Embryonic facial prominence (tissue), 1 donor: ENCODE results near the gene PHKG1.
"Not testable (repeated sequence)": the region's sequence is repeated elsewhere in the genome, so short reads cannot be mapped to it uniquely, and the experiment has no call there.

Experiments
- DNase-seq: peaks from one replicate; pipeline ENCODE4 v3.0.0-alpha.2; 2016; ENCODE audit errors: extremely low spot score

Gene PHKG1

GRCh38 chr7:56083150-56083785 is 9.5 kb downstream of the PHKG1 start:
- no peak for DNase-seq

- no peak for DNase-seq
Measured at GRCh38 chr7:56081626-56082340, 11.0 kb downstream of the PHKG1 start.

DNA sequence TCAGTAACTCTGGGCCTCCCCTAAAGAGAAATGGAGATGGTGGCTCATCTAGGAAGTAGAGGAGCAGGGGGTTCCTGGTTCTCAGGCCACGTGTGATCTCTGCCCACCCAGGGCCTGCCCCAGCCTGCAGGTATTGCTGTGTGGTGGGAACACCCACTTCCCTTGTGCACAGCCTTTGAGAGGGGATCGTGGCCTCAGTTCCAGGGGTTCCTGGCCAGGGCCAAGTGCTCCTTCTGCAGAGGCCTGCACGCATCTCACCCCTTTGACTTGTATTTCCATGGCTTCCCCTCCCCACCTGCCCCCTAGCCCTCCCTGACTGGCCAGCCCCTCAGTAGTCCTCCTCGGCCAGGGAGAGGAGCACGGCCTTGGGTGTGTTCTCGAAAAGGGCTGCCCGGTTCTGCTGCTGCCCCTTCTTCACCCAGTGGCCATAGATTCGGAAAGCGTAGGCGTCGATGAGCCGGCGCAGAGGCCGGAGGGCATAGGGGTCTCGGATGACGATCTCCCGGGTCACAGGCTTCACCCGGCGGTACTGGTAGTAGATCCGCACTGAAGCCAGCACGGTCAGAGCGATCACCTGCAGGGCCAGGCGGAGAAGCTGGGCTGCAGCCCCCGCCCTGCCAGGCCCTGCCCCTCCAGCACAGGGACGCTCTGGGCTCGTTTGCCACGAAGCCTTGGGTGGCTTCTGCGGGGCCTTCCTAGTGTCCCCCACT is 11.9 kb downstream of the PHKG1 start:
- not testable (repeated sequence) for DNase-seq

DNA sequence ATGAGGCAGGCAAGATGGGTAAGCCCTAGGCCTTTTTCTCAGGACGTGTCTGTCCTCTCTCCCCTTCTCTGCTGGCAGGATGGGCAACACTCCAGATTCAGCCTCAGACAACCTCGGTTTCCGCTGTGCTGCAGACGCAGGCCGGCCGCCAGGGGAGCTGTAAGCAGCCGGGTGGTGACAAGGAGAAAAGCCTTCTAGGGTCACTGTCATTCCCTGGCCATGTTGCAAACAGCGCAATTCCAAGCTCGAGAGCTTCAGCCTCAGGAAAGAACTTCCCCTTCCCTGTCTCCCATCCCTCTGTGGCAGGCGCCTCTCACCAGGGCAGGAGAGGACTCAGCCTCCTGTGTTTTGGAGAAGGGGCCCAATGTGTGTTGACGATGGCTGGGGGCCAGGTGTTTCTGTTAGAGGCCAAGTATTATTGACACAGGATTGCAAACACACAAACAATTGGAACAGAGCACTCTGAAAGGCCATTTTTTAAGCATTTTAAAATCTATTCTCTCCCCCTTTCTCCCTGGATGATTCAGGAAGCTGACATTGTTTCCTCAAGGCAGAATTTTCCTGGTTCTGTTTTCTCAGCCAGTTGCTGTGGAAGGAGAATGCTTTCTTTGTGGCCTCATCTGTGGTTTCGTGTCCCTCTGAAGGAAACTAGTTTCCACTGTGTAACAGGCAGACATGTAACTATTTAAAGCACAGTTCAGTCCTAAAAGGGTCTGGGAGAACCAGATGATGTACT is 13.1 kb downstream of the PHKG1 start:
- DNase-seq: no peak

GRCh38 chr7:56078196-56078595 is 14.6 kb downstream of the PHKG1 start:
- DNase-seq: no peak

DNA sequence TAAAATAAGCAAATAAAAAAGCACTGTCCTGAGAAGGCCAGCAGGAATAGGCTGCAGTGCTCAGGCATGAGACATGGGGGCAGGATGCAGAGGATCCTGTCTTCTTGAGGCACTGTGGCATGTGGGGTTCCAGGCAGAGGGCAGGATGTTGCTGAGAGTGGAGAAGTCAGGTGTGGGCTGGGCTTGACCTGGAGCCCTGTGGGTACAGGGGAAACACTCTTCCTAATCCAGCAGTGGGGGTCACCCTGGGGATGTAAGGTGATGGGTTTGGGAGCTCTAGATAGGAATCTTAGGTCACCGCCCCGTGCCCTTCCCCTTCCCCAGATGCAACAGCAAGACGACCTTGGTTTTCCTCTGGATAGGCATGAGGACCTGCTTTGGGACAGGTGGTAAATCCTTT is 15.1 kb downstream of the PHKG1 start:
- DNase-seq: no peak

- DNase-seq: peak; percentile 43
Measured at GRCh38 chr7:56074371-56074791, 18.4 kb downstream of the PHKG1 start.

DNA sequence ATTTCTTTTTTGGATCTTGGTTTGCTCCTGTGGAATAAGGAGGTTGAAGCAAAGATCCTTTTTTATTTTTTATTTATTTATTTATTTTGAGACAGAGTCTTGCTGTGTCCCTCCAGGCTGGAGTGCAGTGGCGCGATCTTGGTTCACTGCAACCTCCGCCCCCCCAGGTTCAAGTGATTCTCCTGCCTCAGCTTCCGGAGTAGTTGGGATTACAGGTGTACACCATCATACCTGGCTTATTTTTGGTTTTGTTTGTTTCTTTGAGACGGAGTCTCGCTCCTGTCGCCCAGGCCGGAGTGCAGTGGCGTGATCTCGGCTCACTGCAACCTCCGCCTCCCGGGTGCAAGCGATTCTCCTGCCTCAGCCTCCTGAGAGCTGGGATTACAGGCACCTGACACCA is 26.4 kb downstream of the PHKG1 start:
- DNase-seq: not testable (repeated sequence)

DNA sequence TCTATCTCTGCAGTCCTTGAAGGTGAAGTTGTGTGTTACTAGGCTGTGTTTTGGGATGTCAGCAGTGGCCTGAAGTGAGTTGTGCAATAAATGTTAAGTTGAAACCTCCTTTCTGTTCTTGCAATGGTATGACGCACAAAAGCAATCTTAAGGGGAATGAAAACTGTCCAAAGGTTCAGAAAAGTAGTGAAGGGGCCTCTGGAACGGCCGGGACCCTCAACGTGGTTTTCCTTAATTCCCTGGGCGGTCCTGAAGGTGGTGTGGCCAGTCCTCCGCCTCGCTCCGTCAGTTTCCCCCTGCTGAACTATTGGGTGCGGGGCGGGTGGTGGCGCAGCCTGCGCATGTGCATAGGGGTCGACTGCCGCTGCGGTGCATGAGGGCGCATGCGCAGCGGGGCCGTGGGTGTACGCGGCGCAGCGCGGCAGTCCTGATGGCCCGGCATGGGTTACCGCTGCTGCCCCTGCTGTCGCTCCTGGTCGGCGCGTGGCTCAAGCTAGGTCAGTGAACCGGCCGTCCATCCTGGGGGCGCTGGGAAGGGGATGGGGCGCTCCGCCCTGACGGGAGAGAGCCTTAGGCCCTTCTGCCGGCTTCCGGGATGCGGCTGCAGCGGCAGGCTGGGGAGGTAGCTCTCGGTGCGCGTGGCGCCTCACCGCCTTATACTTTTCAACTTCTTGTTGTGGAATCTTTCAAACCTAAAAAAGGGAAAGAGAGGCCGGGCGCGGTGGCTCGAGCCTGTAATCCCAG is 28.7 kb downstream of the PHKG1 start, which contains the start of gene SUMF2:
TSS of gene SUMF2 (plus strand) at position 405 of the 744 bp plus-strand sequence. CDS start at position 431, 26 bp downstream.
- DNase-seq: peak; percentile 68

DNA sequence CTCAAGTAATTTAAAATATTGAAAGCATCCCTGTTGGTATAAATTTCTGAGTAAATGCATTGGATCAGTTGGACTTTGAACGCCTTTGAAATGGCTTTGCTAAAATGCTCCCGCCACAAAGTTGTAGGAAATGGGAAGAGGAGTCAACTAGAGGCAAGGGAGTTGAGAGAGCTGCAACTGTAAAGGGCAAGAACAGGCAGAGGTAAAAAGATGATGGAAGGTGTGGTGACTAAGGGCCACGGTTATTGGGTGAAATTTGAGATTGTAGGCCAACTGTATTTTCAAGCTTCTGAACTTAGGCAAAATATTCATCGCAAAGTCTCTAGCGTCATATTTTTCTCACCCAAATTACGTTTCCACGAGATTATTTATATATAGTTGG is 29.3 kb downstream of the PHKG1 start:
- no peak for DNase-seq

- no peak for DNase-seq
Measured at GRCh38 chr7:56062382-56062781, 30.4 kb downstream of the PHKG1 start.

- no peak for DNase-seq
Measured at GRCh38 chr7:56053993-56054392, 38.8 kb downstream of the PHKG1 start.

DNA sequence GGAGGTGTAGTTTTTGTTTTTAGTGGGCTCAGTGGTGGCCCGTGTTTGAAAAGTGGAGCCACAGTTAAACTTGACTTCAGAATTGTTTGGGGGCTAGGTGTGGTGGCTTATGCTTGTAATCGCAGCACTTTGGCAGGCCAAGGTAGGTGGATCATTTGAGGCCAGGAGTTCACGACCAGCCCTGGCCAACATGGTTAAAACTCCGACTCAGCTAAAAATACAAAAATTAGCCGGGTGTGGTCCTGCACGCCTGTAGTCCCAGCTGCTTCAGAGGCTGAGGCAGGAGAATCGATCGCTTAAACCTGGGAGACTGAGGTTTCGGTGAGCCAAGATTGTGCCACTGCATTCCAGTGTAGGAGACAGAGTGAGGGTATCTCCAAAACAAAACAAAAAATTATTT is 39.4 kb downstream of the PHKG1 start:
- no peak for DNase-seq

GRCh38 chr7:56051339-56052191 is 41.2 kb downstream of the PHKG1 start, which contains the start of the genes CCT6A and PSPH:
Gene CCT6A, plus strand, starts transcription at chr7:56051765. Its CDS starts 84 bp downstream, at chr7:56051849.
Gene PSPH, minus strand, starts transcription at chr7:56051444. Its CDS starts 30,232 bp downstream, at chr7:56021212.
- peak; percentile 93 for DNase-seq

DNA sequence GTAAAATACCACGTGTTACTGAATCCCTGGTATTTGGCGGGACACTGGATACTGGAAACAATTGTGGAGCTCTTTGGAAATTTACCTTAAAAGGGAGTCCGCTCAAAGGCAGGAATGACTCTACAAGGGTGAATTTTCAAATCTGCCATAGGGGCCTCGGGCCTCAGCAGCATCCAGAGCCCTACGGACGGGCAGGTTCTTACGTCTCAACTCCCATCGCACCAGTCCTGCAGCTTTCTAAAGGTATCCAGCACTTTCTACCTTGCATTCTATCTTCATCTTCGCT is 41.8 kb downstream of the PHKG1 start:
- no peak for DNase-seq

DNA sequence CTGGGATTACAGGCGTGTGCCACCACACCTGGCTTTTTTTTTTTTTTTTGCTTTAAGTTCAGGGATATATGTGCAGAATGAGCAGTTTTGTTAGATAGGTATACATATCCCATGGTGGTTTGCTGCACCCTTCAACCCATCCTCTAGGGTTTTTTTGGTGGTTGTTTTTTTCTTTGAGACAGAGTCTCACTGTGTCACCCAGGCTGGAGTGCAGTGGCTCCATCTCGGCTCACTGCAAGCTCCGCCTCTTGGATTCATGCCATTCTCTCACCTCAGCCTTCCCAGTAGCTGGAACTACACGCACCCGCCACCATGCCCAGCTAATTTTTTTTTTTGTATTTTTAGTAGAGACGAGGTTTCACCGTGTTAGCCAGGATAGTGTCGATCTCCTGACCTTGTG is 44.0 kb downstream of the PHKG1 start:
- not testable (repeated sequence) for DNase-seq

GRCh38 chr7:56048245-56048644 is 44.5 kb downstream of the PHKG1 start:
- no peak for DNase-seq

GRCh38 chr7:56047446-56048116 is 45.2 kb downstream of the PHKG1 start:
- not testable (repeated sequence) for DNase-seq

- no peak for DNase-seq
Measured at GRCh38 chr7:56046721-56047445, 45.9 kb downstream of the PHKG1 start.
